Right lobe of liver (tissue), 4 donors: ENCODE results near the gene C9orf50.

Experiments
- CTCF ChIP-seq, 4 donors: fragments of 200-600 bp in 3 of 4; fragments of 450-650 bp in 1 of 4; IDR thresholded peaks; one replicate each; pipeline versions ENCODE4 v1.5.1 to v1.8.0; 2016 to 2022; ENCODE audit warnings: antibody characterized with exemption in 4 of 4, mild to moderate bottlenecking in 2 of 4
- POLR2A ChIP-seq: fragments of 450-650 bp; IDR thresholded peaks from one replicate; pipeline ENCODE4 v1.6.1; 2017; ENCODE audit warnings: antibody characterized with exemption, mild to moderate bottlenecking
- donor health status: DM: no; HTN: no; CAD: no.
- donor health status: DM: no; HTN: no; CAD: no.
- donor health status: DM: no; HTN: yes; CAD: no.

GRCh38 chr9:129624947-129625346, 4.0 kb upstream of the C9orf50 start:
- TF ChIP-seq POLR2A = no peak
- TF ChIP-seq CTCF (IDR thresholded peaks at IDR 0.05) = no peak
